Muscle of arm (tissue), 12 donors: Measurements from ENCODE around the gene MEAF6. TPM values are rescaled to one million over a fixed set of nuclear protein-coding genes. Genes with fewer than 3 reads are reported as not detected.

ENCODE experiments used
- DNase-seq: peaks from one replicate; pipeline ENCODE4 v3.0.0-alpha.2; 2013
- polyA plus RNA-seq, 12 donors: library from polyadenylated mRNA; unstranded; fragments of 120-200 nt; gene quantifications; one replicate each; pipeline ENCODE4 v1.2.1, GENCODE V29; 2013; ENCODE audit not compliant: insufficient read length in 12 of 12

Gene MEAF6
- polyA plus RNA-seq, 12 donors = 37.1 to 65.6 (median 48.4) TPM; not detected in 1

- DNase-seq = no peak
Measured at GRCh38 chr1:37475380-37476086, 39.0 kb downstream of the MEAF6 start.

- DNase-seq = no peak
Measured at GRCh38 chr1:37474697-37475379, 39.7 kb downstream of the MEAF6 start.

GRCh38 chr1:37474046-37474696 lies 40.4 kb downstream of the MEAF6 start, which contains the start of gene ZC3H12A:
Gene ZC3H12A, plus strand, starts transcription at chr1:37474580. Its CDS starts 917 bp downstream, at chr1:37475497.
- DNase-seq = peak; percentile 81

- no peak for DNase-seq
Measured at GRCh38 chr1:37473431-37474045, 41.0 kb downstream of the MEAF6 start.

GRCh38 chr1:37472994-37473393 lies 41.6 kb downstream of the MEAF6 start:
- DNase-seq = no peak

GRCh38 chr1:37472281-37472680 lies 42.3 kb downstream of the MEAF6 start:
- DNase-seq = no peak

GRCh38 chr1:37471345-37472231 lies 43.0 kb downstream of the MEAF6 start:
- DNase-seq = no peak

- no peak for DNase-seq
Measured at GRCh38 chr1:37469386-37469785, 45.2 kb downstream of the MEAF6 start.

GRCh38 chr1:37468037-37468436 lies 46.5 kb downstream of the MEAF6 start:
- DNase-seq = no peak

- DNase-seq = no peak
Measured at GRCh38 chr1:37465593-37466517, 48.7 kb downstream of the MEAF6 start.

- DNase-seq = no peak
Measured at GRCh38 chr1:37464443-37464842, 50.1 kb downstream of the MEAF6 start.

GRCh38 chr1:37461698-37462436 lies 52.7 kb downstream of the MEAF6 start:
- DNase-seq = no peak

- DNase-seq = no peak
Measured at GRCh38 chr1:37458551-37458950, 56.0 kb downstream of the MEAF6 start.

- DNase-seq = no peak
Measured at GRCh38 chr1:37456614-37457013, 58.0 kb downstream of the MEAF6 start.

- DNase-seq = no peak
Measured at GRCh38 chr1:37455516-37455915, 59.0 kb downstream of the MEAF6 start.

GRCh38 chr1:37453647-37454046 lies 60.9 kb downstream of the MEAF6 start:
- DNase-seq = no peak

GRCh38 chr1:37452416-37452815 lies 62.1 kb downstream of the MEAF6 start:
- DNase-seq = no peak

- no peak for DNase-seq
Measured at GRCh38 chr1:37449936-37450335, 64.6 kb downstream of the MEAF6 start.

GRCh38 chr1:37448691-37449417 lies 65.7 kb downstream of the MEAF6 start:
- DNase-seq = no peak
